Kidney (tissue), 14 donors: ENCODE results near the gene SPC24. TPM values are rescaled to one million over a fixed set of nuclear protein-coding genes. Genes with fewer than 3 reads are reported as not detected.
"Not testable (repeated sequence)": the region's sequence is repeated elsewhere in the genome, so short reads cannot be mapped to it uniquely, and the experiment has no call there.

Experiments
- DNase-seq, 5 donors: peaks; one replicate each; pipeline ENCODE4 v3.0.0-alpha.2; 2013 to 2020
- FAIRE-seq: peaks from 2 replicates; lab custom pipeline; 2012; peaks lifted over from hg19 to GRCh38; lab: Jason Lieb, UNC
- H3K27ac ChIP-seq, 2 donors: one replicate each; pipeline ENCODE4 v1.7.0; 2013; ENCODE audit warnings: low read depth in 2 of 2, low read length in 2 of 2, inconsistent platforms in 1 of 2
- H3K27me3 ChIP-seq: one replicate; pipeline ENCODE4 v1.7.1; 2013; ENCODE audit warnings: low read length, inconsistent platforms; ENCODE audit not compliant: control insufficient read depth, insufficient read depth
- H3K36me3 ChIP-seq, 3 donors: one replicate each; pipeline versions ENCODE4 v1.7.0 to v1.7.1; 2013; ENCODE audit warnings: low read length in 3 of 3, control low read depth in 1 of 3, inconsistent platforms in 1 of 3; ENCODE audit not compliant: insufficient read depth in 3 of 3, control insufficient read depth in 2 of 3
- H3K4me1 ChIP-seq, 3 donors: one replicate each; pipeline versions ENCODE4 v1.7.0 to v1.7.1; 2013; ENCODE audit warnings: low read length in 3 of 3, inconsistent platforms in 1 of 3, low read depth in 1 of 3; ENCODE audit not compliant: control insufficient read depth in 2 of 3, insufficient read depth in 2 of 3
- H3K4me3 ChIP-seq, 3 donors: one replicate each; pipeline versions ENCODE4 v1.7.0 to v1.8.1; 2013; ENCODE audit warnings: low read length in 3 of 3, control low read depth in 1 of 3, inconsistent platforms in 1 of 3
- H3K9ac ChIP-seq, 3 donors: one replicate each; pipeline versions ENCODE4 v1.7.0 to v1.7.1; 2013; ENCODE audit warnings: low read length in 3 of 3, control low read depth in 1 of 3, inconsistent platforms in 1 of 3
- H3K9me3 ChIP-seq, 3 donors: one replicate each; pipeline versions ENCODE4 v1.7.0 to v1.7.1; 2013; ENCODE audit warnings: low read length in 3 of 3, control low read depth in 1 of 3, inconsistent platforms in 1 of 3; ENCODE audit not compliant: control insufficient read depth in 2 of 3, insufficient read depth in 1 of 3
- intact Hi-C: fragments of 100-400 bp; cut with DNase I; formaldehyde crosslinking; loops from one replicate; pipeline ENCODE4 v1.11.1; 2022
- polyA plus RNA-seq: library from polyadenylated mRNA; stranded (reverse); fragments of 350-450 nt; fragmentation: Illumina TruSeq; extraction: RNeasy Lipid Tissue Mini Kit (QIAGEN cat#74804); gene quantifications from one replicate; pipeline ENCODE4 v1.2.3, GENCODE V29; 2014; ENCODE audit warnings: low read depth, low replicate concordance; ENCODE audit not compliant: insufficient read depth
- total RNA-seq: library from RNA; stranded (reverse); fragmentation: NEBNext Ultra II Directional; extraction: Animal tissue kit (Norgen Biotek cat#: 25700); gene quantifications from one replicate; pipeline ENCODE4 v1.2.1, GENCODE V29; 2021
- TF ChIP-seq, protein P1 (sequence below): IDR thresholded peaks from 3 replicates; pipeline ENCODE4 v1.5.1; 2012; ENCODE audit warnings: mild to moderate bottlenecking, moderate library complexity, borderline replicate concordance; ENCODE audit not compliant: insufficient read depth; ENCODE audit errors: extremely low read depth
- donor health status: control.
- donor health status: control.
- donor health status: control.
- donor health status: control.
- donor health status: control.
- donor health status: DM: yes; HTN: yes; CAD: no.
- donor health status: Normal renal cell carcinoma (clear cell type).

The SPC24 gene
- total and polyA plus RNA-seq, 2 donors from 2014 or later, result 0.65 to 1.7 TPM

DNA sequence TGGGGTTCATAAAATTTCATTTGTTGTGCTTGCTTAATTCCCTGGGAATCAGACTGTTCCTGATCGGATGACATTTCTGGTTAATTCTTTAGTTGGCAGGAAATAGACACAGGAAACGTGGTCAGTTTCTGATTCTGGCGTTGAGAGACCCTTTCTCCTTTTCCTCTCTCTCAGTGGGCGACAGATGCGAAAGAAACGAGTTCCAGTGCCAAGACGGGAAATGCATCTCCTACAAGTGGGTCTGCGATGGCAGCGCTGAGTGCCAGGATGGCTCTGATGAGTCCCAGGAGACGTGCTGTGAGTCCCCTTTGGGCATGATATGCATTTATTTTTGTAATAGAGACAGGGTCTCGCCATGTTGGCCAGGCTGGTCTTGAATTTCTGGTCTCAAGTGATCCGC, 55.5 kb downstream of the SPC24 start:
- intact Hi-C loops, result no loop called here
- TF ChIP-seq, protein P1, sequence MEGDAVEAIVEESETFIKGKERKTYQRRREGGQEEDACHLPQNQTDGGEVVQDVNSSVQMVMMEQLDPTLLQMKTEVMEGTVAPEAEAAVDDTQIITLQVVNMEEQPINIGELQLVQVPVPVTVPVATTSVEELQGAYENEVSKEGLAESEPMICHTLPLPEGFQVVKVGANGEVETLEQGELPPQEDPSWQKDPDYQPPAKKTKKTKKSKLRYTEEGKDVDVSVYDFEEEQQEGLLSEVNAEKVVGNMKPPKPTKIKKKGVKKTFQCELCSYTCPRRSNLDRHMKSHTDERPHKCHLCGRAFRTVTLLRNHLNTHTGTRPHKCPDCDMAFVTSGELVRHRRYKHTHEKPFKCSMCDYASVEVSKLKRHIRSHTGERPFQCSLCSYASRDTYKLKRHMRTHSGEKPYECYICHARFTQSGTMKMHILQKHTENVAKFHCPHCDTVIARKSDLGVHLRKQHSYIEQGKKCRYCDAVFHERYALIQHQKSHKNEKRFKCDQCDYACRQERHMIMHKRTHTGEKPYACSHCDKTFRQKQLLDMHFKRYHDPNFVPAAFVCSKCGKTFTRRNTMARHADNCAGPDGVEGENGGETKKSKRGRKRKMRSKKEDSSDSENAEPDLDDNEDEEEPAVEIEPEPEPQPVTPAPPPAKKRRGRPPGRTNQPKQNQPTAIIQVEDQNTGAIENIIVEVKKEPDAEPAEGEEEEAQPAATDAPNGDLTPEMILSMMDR, result no peak

DNA sequence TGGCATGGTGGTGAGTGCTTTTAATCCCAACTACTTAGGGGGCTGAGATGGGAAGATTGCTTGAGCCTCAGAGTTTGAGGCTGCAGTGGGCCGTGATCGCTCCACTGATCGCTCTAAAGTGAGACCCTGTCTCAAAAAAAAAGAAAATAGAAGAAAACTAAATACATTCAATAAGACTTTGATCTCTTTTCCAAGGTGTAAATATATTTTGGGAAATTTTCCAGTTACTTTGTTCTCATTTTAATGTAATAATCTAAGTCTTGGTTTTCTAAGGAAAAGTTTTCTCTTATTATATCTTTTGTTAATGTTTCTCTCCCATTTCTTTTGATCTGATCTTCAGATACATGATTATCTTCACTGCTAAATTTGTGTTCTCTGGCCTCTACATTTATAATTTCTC, 56.7 kb downstream of the SPC24 start:
- no peak for FAIRE-seq
- Histone ChIP-seq H3K4me1 (peaks cover 0 to 10% (median 5%) of the 10 kb centered on the region in 3 donors), H3K36me3 (peaks cover 0 to 5% (median 0%) of the 10 kb centered on the region in 3 donors), H3K27ac (no peak overlapping the region), H3K9me3 (no peaks in the 10 kb centered on the region), H3K27me3 (no peaks in the 10 kb centered on the region), H3K9ac (no peak overlapping the region), H3K4me3 (no peak overlapping the region)
- DNase-seq, result no peak
- TF ChIP-seq, protein P1, result no peak
- intact Hi-C loops, result no loop called here

More for the DNA sequence above, 55.5 kb downstream of the SPC24 start:
- peaks cover 0 to 5% (median 0%) of the 10 kb centered on the region in 3 donors for H3K36me3 ChIP-seq
- no peaks in the 10 kb centered on the region for H3K27me3 ChIP-seq
- peaks cover 0 to 5% (median 5%) of the 10 kb centered on the region in 3 donors for H3K4me1 ChIP-seq
- H3K4me3 ChIP-seq, result no peak overlapping the region
- no peak overlapping the region for H3K27ac ChIP-seq
- peak overlapping the region in 1 of 3 donors; percentile 26 for H3K9ac ChIP-seq
- no peak for FAIRE-seq
- DNase-seq, result no peak
- no peaks in the 10 kb centered on the region for H3K9me3 ChIP-seq

DNA sequence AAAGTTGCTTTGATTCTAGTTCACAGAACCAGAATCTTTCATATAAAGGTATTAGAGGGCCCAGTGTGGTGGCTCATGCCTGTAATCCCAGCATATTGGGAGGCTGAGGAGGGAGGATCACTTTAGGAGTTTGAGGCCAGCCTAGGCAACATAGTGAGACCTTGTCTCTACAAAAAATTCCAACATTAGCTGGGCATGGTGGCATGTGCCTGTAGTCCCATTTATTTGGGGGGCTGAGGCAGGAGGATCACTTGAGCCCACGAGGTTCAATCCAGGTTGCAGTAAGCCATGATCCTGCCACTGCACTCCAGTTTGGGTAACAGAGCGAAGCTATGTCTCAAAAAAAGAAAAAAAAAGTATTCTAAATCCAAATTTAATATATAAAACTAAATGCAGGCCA, 57.3 kb downstream of the SPC24 start:
- no peaks in the 10 kb centered on the region for H3K9me3 ChIP-seq
- FAIRE-seq, result no peak
- intact Hi-C loops, result no loop called here
- TF ChIP-seq, protein P1, result no peak
- H3K4me3 ChIP-seq, result no peak overlapping the region
- DNase-seq, result no peak
- no peak overlapping the region for H3K9ac ChIP-seq
- H3K4me1 ChIP-seq, result peaks cover 0 to 10% (median 5%) of the 10 kb centered on the region in 3 donors
- H3K27me3 ChIP-seq, result no peaks in the 10 kb centered on the region
- H3K27ac ChIP-seq, result no peak overlapping the region
- H3K36me3 ChIP-seq, result peaks cover 0 to 5% (median 0%) of the 10 kb centered on the region in 3 donors

DNA sequence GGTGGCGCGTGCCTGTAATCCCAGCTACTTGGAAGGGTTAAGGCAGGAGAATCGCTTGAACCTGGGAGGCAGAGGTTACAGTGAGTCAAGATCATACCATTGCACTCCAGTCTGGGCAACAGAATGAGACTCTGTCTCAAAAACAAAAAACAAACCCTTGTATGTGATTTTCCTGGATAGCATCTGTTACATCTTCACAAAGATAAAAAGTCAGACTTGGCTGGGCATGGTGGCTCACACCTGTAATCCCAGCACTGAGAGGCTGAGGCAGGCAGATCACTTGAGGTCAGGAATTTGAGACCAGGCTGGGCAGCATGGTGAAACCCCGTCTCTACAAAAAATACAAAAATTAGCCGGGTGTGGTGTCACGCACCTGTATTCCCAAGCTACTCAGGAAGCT, 58.2 kb downstream of the SPC24 start:
- H3K4me3 ChIP-seq, H3K9me3 ChIP-seq, intact Hi-C loops, H3K9ac ChIP-seq, H3K27me3 ChIP-seq, H3K36me3 ChIP-seq, H3K4me1 ChIP-seq, H3K27ac ChIP-seq, DNase-seq, FAIRE-seq: not testable (repeated sequence)
